HEK293 (cell line): Measurements from ENCODE around the gene SPATS1.

Experiments used
- CTCF ChIA-PET: fragments of 350-600 bp; formaldehyde crosslinking; extraction: SDS; loops from one replicate; lab custom pipeline; 2021; ENCODE audit warnings: antibody characterized with exemption; lab: Yijun Ruan, JAX
- POLR2A ChIA-PET: fragments of 300-600 bp; formaldehyde crosslinking; extraction: SDS; loops from one replicate; lab custom pipeline; 2020; ENCODE audit warnings: antibody characterized with exemption, inconsistent platforms; lab: Yijun Ruan, JAX
- H3K27ac ChIP-seq: fragments of 200-500 bp; sonication (Bioruptor generic); 2 replicates; pipeline ENCODE4 v1.5.1; 2014; ENCODE audit warnings: low read depth, low read length, control low read depth, inconsistent platforms; ENCODE audit errors: extremely low read depth
- H3K36me3 ChIP-seq, 2 experiments: fragments of 200-500 bp in 1 of 2; sonication (Bioruptor generic) in 1 of 2; 1 replicate in 1 of 2; 2 replicates in 1 of 2; pipeline ENCODE4 v1.5.1; 2014 to 2017; ENCODE audit warnings: inconsistent platforms in 2 of 2, low read length in 2 of 2; ENCODE audit not compliant: control insufficient read depth in 2 of 2, insufficient read depth in 1 of 2
- H3K4me1 ChIP-seq: fragments of 200-500 bp; sonication (Bioruptor generic); 2 replicates; pipeline ENCODE4 v1.5.1; 2014; ENCODE audit warnings: mild to moderate bottlenecking, low read length, inconsistent platforms; ENCODE audit not compliant: control insufficient read depth, insufficient read depth
- H3K4me3 ChIP-seq: 2 replicates; pipeline ENCODE4 v1.5.1; 2011; ENCODE audit warnings: low read depth, mild to moderate bottlenecking, control low read depth, low read length, moderate library complexity
- H3K9me3 ChIP-seq: fragments of 200-500 bp; sonication (Bioruptor generic); 2 replicates; pipeline ENCODE4 v1.5.1; 2014; ENCODE audit warnings: low read depth, low read length, inconsistent platforms; ENCODE audit not compliant: control insufficient read depth, insufficient read depth
- GLI2 ChIP-seq: fragments of 450-650 bp; formaldehyde crosslinking; IDR thresholded peaks from 2 replicates; pipeline ENCODE4; 2017; ENCODE audit warnings: missing biosample characterization, missing genetic modification characterization, low read depth, borderline replicate concordance
- HOXA7 ChIP-seq: sonication (generic); formaldehyde crosslinking; IDR thresholded peaks from 2 replicates; pipeline ENCODE4 v1.8.1; 2022; ENCODE audit warnings: missing genetic modification reagents, borderline replicate concordance
- KLF16 ChIP-seq: fragments of 450-650 bp; formaldehyde crosslinking; IDR thresholded peaks from 2 replicates; pipeline ENCODE4 v1.5.1; 2017; ENCODE audit warnings: missing biosample characterization, missing genetic modification characterization
- MYNN ChIP-seq: fragments of 450-650 bp; formaldehyde crosslinking; IDR thresholded peaks from 2 replicates; pipeline ENCODE4 v1.5.1; 2016; ENCODE audit warnings: missing biosample characterization, missing genetic modification characterization, borderline replicate concordance
- PRDM10 ChIP-seq: fragments of 450-650 bp; formaldehyde crosslinking; IDR thresholded peaks from 2 replicates; pipeline ENCODE4 v1.5.1; 2016; ENCODE audit warnings: missing biosample characterization, missing genetic modification characterization
- ZBTB49 ChIP-seq: fragments of 450-650 bp; formaldehyde crosslinking; IDR thresholded peaks from 2 replicates; pipeline ENCODE4 v1.5.1; 2016; ENCODE audit warnings: missing biosample characterization, missing genetic modification characterization, low read depth
- ZBTB6 ChIP-seq: fragments of 450-650 bp; formaldehyde crosslinking; IDR thresholded peaks from 2 replicates; pipeline ENCODE4 v1.5.1; 2017; ENCODE audit warnings: missing biosample characterization, missing genetic modification characterization
- ZBTB7A ChIP-seq: fragments of 450-650 bp; formaldehyde crosslinking; IDR thresholded peaks from 2 replicates; pipeline ENCODE4 v1.5.1; 2016; ENCODE audit warnings: low read depth, missing biosample characterization, missing genetic modification characterization
- ZEB2 ChIP-seq: fragments of 450-650 bp; formaldehyde crosslinking; IDR thresholded peaks from 2 replicates; pipeline ENCODE4 v1.5.1; 2016; ENCODE audit warnings: missing biosample characterization, missing genetic modification characterization
- ZFP3 ChIP-seq: fragments of 450-650 bp; formaldehyde crosslinking; IDR thresholded peaks from 2 replicates; pipeline ENCODE4 v1.5.1; 2016; ENCODE audit warnings: low read depth, missing biosample characterization, missing genetic modification characterization
- ZNF114 ChIP-seq: fragments of 450-650 bp; formaldehyde crosslinking; IDR thresholded peaks from 2 replicates; pipeline ENCODE4 v1.5.0; 2017; ENCODE audit warnings: missing biosample characterization, missing genetic modification characterization
- ZNF174 ChIP-seq: fragments of 450-650 bp; formaldehyde crosslinking; IDR thresholded peaks from 2 replicates; pipeline ENCODE4 v1.5.0; 2017; ENCODE audit warnings: missing biosample characterization, mild to moderate bottlenecking, missing genetic modification characterization
- ZNF211 ChIP-seq: fragments of 450-650 bp; formaldehyde crosslinking; IDR thresholded peaks from 2 replicates; pipeline ENCODE4 v1.5.1; 2016; ENCODE audit warnings: low read depth, missing biosample characterization, missing genetic modification characterization
- ZNF324 ChIP-seq: fragments of 450-650 bp; formaldehyde crosslinking; IDR thresholded peaks from 2 replicates; pipeline ENCODE4 v1.5.1; 2016; ENCODE audit warnings: missing biosample characterization, missing genetic modification characterization
- ZNF335 ChIP-seq: fragments of 450-650 bp; formaldehyde crosslinking; conservative IDR thresholded peaks from 2 replicates; pipeline ENCODE4 v1.5.1; 2016; ENCODE audit warnings: missing biosample characterization, missing genetic modification characterization
- ZNF391 ChIP-seq: fragments of 450-650 bp; formaldehyde crosslinking; IDR thresholded peaks from 2 replicates; pipeline ENCODE4 v1.5.1; 2016; ENCODE audit warnings: low read depth, missing biosample characterization, missing genetic modification characterization, borderline replicate concordance
- ZNF513 ChIP-seq: fragments of 450-650 bp; IDR thresholded peaks from 2 replicates; pipeline ENCODE4 v1.5.1; 2018; ENCODE audit warnings: missing biosample characterization, missing genetic modification characterization
- ZNF521 ChIP-seq: fragments of 450-650 bp; formaldehyde crosslinking; IDR thresholded peaks from 2 replicates; pipeline ENCODE4 v1.5.1; 2017; ENCODE audit warnings: missing biosample characterization, mild to moderate bottlenecking, missing genetic modification characterization
- ZNF548 ChIP-seq: fragments of 450-650 bp; formaldehyde crosslinking; IDR thresholded peaks from 2 replicates; pipeline ENCODE4 v1.5.1; 2016; ENCODE audit warnings: missing biosample characterization, missing genetic modification characterization
- ZNF558 ChIP-seq: fragments of 450-650 bp; formaldehyde crosslinking; IDR thresholded peaks from 2 replicates; pipeline ENCODE4 v1.5.1; 2016; ENCODE audit warnings: missing biosample characterization, missing genetic modification characterization
- ZNF560 ChIP-seq: fragments of 450-650 bp; formaldehyde crosslinking; IDR thresholded peaks from 2 replicates; pipeline ENCODE4 v1.5.1; 2017; ENCODE audit warnings: missing biosample characterization, missing genetic modification characterization, borderline replicate concordance
- ZNF561 ChIP-seq: fragments of 450-650 bp; IDR thresholded peaks from 2 replicates; pipeline ENCODE4 v1.5.1; 2018; ENCODE audit warnings: missing biosample characterization, missing genetic modification characterization, borderline replicate concordance
- ZNF624 ChIP-seq: fragments of 450-650 bp; formaldehyde crosslinking; IDR thresholded peaks from 2 replicates; pipeline ENCODE4 v1.5.1; 2017; ENCODE audit warnings: missing biosample characterization, missing genetic modification characterization
- ZSCAN18 ChIP-seq: fragments of 450-650 bp; formaldehyde crosslinking; IDR thresholded peaks from 2 replicates; pipeline ENCODE4 v1.5.1; 2016; ENCODE audit warnings: missing biosample characterization, missing genetic modification characterization

SPATS1 gene

GRCh38 chr6:44339301-44339700 is 3.1 kb upstream of the SPATS1 start (continued):
- TF ChIP-seq PRDM10 (tag by site-specific recombination), result no peak
- TF ChIP-seq ZNF211 (tag by site-specific recombination), result no peak
- no peak for TF ChIP-seq ZNF558 (tag by site-specific recombination)
- no peak for TF ChIP-seq ZNF174 (tag by site-specific recombination)
- no peak for TF ChIP-seq MYNN (tag by site-specific recombination)
- TF ChIP-seq ZNF114 (tag by site-specific recombination), result no peak
- TF ChIP-seq ZNF561 (tag by site-specific recombination), result no peak
- no peak for TF ChIP-seq ZNF513
- no peak for TF ChIP-seq ZSCAN18 (tag by site-specific recombination)
- TF ChIP-seq ZBTB6 (tag by site-specific recombination), result no peak
- TF ChIP-seq, all 188 proteins: peak for 0

- Histone ChIP-seq H3K4me1 (no peaks in the 10 kb centered on the region; the same call in 1 of the 2 replicates), H3K9me3 (no peaks in the 10 kb centered on the region), H3K36me3 (no peaks in the 10 kb centered on the region), H3K27ac (no peak overlapping the region), H3K4me3 (no peak overlapping the region)
- ChIA-PET CTCF (interaction anchor here (0.6 to 10.4 kb wide), 14 partner anchors 12 to 261 kb away, joined by 3 to 208 read pairs (median 10); partner anchors contain the start of genes NFKBIE, SLC35B2 and TMEM151B), POLR2A (interaction anchor here (0.6 kb wide), 1 partner anchor 14 kb away, joined by 5 read pairs; no protein-coding TSS in a partner anchor)
- no peak for TF ChIP-seq ZNF560 (tag by site-specific recombination)
- no peak for TF ChIP-seq KLF16 (tag by site-specific recombination)
- TF ChIP-seq ZBTB7A, result no peak
- TF ChIP-seq ZNF548 (tag by site-specific recombination), result no peak
- TF ChIP-seq ZNF521 (tag by site-specific recombination), result no peak
- TF ChIP-seq ZBTB49 (tag by site-specific recombination), result no peak
- no peak for TF ChIP-seq ZFP3 (tag by site-specific recombination)
- TF ChIP-seq ZNF324 (tag by site-specific recombination), result no peak
- TF ChIP-seq ZNF624, result no peak
- no peak for TF ChIP-seq ZNF391 (tag by site-specific recombination)
- no peak for TF ChIP-seq GLI2 (tag by site-specific recombination)
- TF ChIP-seq HOXA7 (CRISPR knock-in tag), result no peak
- TF ChIP-seq ZEB2 (tag by site-specific recombination), result no peak
- TF ChIP-seq ZNF335 (tag by site-specific recombination), result no peak
Measured at GRCh38 chr6:44339763-44340625, 2.5 kb upstream of the SPATS1 start.
